Hair follicular keratinocyte (primary cell): Measurements from ENCODE around the gene AFDN. TPM values are rescaled to one million over a fixed set of nuclear protein-coding genes. Genes with fewer than 3 reads are reported as not detected.

Source experiments
- total RNA-seq: library from RNA; depleted of rRNA; stranded (reverse); fragments of >200 nt; gene quantifications from 2 replicates; pipeline ENCODE4 v1.2.3, GENCODE V29; 2015

The AFDN gene
- 52.1 and 55.1 TPM in 2 replicates for total RNA-seq

GRCh38 chr6:167826896-167827582 is at the start of gene AFDN:
AFDN (plus strand) TSS chr6:167826911; CDS start chr6:167827133, 222 bp downstream.

GRCh38 chr6:167997642-167998041 is 170.9 kb downstream of the AFDN start, which contains the start of gene KIF25:
KIF25 (plus strand) TSS chr6:167997671; CDS start chr6:168029586, 31,915 bp downstream.

Other genes with a start within 250 kb of the AFDN start
- not detected in 2 replicates for gene KIF25, start 170.8 kb downstream of the AFDN start, total RNA-seq